K562 (cell line): Measurements from ENCODE around the gene ANO9. TPM values are rescaled to one million over a fixed set of nuclear protein-coding genes. Genes with fewer than 3 reads are reported as not detected.
A peak's percentile ranks its signal among the peaks of the same experiment; 100 is the strongest.

Source experiments
- FOS ChIP-seq: IDR thresholded peaks from 3 replicates; pipeline ENCODE4 v1.6.1; 2011; ENCODE audit not compliant: insufficient read length; ENCODE audit errors: extremely low read depth
- GTF2F1 ChIP-seq: IDR thresholded peaks from 2 replicates; pipeline ENCODE4 v1.6.1; 2011; ENCODE audit warnings: low read depth, low read length, improper control_type of control experiment
- ILF3 ChIP-seq: fragments of 450-650 bp; IDR thresholded peaks from 2 replicates; pipeline ENCODE4 v1.6.1; 2018; ENCODE audit warnings: antibody characterized with exemption, mild to moderate bottlenecking, moderate library complexity, borderline replicate concordance
- JUND ChIP-seq, 2 experiments: IDR thresholded peaks; 2 replicates in 1 of 2; 3 replicates in 1 of 2; pipeline ENCODE4 v1.6.1; 2011; ENCODE audit warnings: borderline replicate concordance in 2 of 2, low read depth in 2 of 2, low read length in 2 of 2, improper control_type of control experiment in 1 of 2, missing biosample characterization in 1 of 2, missing genetic modification characterization in 1 of 2, missing genetic modification reagents in 1 of 2
- MCM5 ChIP-seq: fragments of 450-650 bp; IDR thresholded peaks from 2 replicates; pipeline ENCODE4 v1.6.1; 2016; ENCODE audit warnings: low read depth
- RBBP5 ChIP-seq: fragments of 200-600 bp; sonication (generic); IDR thresholded peaks from 2 replicates; pipeline ENCODE4 v1.6.1; 2012; ENCODE audit warnings: borderline replicate concordance, mild to moderate bottlenecking, low read length, control low read depth, inconsistent platforms; ENCODE audit not compliant: insufficient read depth, poor library complexity, severe bottlenecking
- RBFOX2 ChIP-seq: fragments of 200-400 bp; formaldehyde crosslinking; IDR thresholded peaks from 2 replicates; pipeline ENCODE4 v1.6.1; 2017; ENCODE audit warnings: low read depth, mild to moderate bottlenecking, low read length, moderate library complexity
- SAFB2 ChIP-seq: fragments of 200-400 bp; formaldehyde crosslinking; IDR thresholded peaks from 2 replicates; pipeline ENCODE4 v1.6.1; 2018; ENCODE audit warnings: borderline replicate concordance, low read length, low read depth, moderate library complexity; ENCODE audit not compliant: severe bottlenecking
- ZBTB26 ChIP-seq: fragments of 450-650 bp; formaldehyde crosslinking; IDR thresholded peaks from 2 replicates; pipeline ENCODE4 v1.4.0; 2022; ENCODE audit warnings: missing genetic modification characterization
- ZNF518B ChIP-seq: fragments of 250-450 bp; sonication (Bioruptor Pico); IDR thresholded peaks from 2 replicates; pipeline ENCODE4 v1.5.0; 2021; ENCODE audit warnings: mild to moderate bottlenecking, moderate library complexity
- polyA plus RNA-seq, 8 experiments: library from polyadenylated mRNA; depleted of rRNA in 4 of 8; stranded (reverse) in 5 of 8; unstranded in 3 of 8; fragments of >200 nt; fragmentation: Nextera tagmentation in 2 of 8; fragmentation: Illumina TruSeq in 1 of 8; extraction: Ambion mirVana in 2 of 8; extraction: Trizol in 1 of 8; gene quantifications; 2 replicates each; pipeline versions ENCODE4 v1.2.1 to v1.2.3, GENCODE V29; 2011 to 2014; ENCODE audit warnings: inconsistent platforms in 1 of 8, missing spikeins in 1 of 8
- total RNA-seq, 7 experiments: library from RNA; depleted of rRNA in 6 of 7; stranded (reverse); fragments of >200 nt in 6 of 7; fragmentation: Illumina TruSeq in 2 of 7; extraction: Trizol in 2 of 7; gene quantifications; 2 replicates each; pipeline versions ENCODE4 v1.2.1 to v1.2.3, GENCODE V29; 2011 to 2021; ENCODE audit warnings: low replicate concordance in 1 of 7
- TF ChIP-seq, protein P1 (sequence below): fragments of 250-450 bp; sonication (Bioruptor Pico); IDR thresholded peaks from 2 replicates; pipeline ENCODE4 v1.4.0; 2020; ENCODE audit warnings: mild to moderate bottlenecking, moderate library complexity
- TF ChIP-seq, protein P2 (sequence below), 3 experiments: IDR thresholded peaks in 2 of 3; conservative IDR thresholded peaks in 1 of 3; 2 replicates each; pipeline ENCODE4 v1.5.1; 2011 to 2012; ENCODE audit warnings: low read length in 3 of 3, mild to moderate bottlenecking in 3 of 3, control low read depth in 2 of 3, improper control_type of control experiment in 1 of 3, inconsistent platforms in 1 of 3, low read depth in 1 of 3, mixed read lengths in 1 of 3, moderate library complexity in 1 of 3; ENCODE audit not compliant: insufficient read depth in 2 of 3
- TF ChIP-seq, protein P3 (sequence below): sonication (generic); IDR thresholded peaks from 2 replicates; pipeline ENCODE4 v1.6.1; 2016

The ANO9 gene
- total and polyA plus RNA-seq, 9 of the 15 experiments (the other 6 are each of a cell fraction or from before 2014, with no cell fraction given), result 0.20 to 14.5 (median 4.5) TPM

- TF ChIP-seq ZBTB26 (no peak), SAFB2 (no peak), RBFOX2 (peak; percentile 80), FOS (no peak), JUND (IDR thresholded peaks at IDR 0.05; ENCODE audit: borderline replicate concordance, low read depth, low read length) (no peak), JUND (tag; IDR thresholded peaks at IDR 0.05; ENCODE audit: borderline replicate concordance, low read depth, low read length) (no peak; the same call in 2 of the 3 replicates), RBBP5 (peak; percentile 64), ZNF518B (CRISPR knock-in tag) (no peak), ILF3 (no peak), GTF2F1 (no peak), MCM5 (no peak)
- TF ChIP-seq, protein P1, sequence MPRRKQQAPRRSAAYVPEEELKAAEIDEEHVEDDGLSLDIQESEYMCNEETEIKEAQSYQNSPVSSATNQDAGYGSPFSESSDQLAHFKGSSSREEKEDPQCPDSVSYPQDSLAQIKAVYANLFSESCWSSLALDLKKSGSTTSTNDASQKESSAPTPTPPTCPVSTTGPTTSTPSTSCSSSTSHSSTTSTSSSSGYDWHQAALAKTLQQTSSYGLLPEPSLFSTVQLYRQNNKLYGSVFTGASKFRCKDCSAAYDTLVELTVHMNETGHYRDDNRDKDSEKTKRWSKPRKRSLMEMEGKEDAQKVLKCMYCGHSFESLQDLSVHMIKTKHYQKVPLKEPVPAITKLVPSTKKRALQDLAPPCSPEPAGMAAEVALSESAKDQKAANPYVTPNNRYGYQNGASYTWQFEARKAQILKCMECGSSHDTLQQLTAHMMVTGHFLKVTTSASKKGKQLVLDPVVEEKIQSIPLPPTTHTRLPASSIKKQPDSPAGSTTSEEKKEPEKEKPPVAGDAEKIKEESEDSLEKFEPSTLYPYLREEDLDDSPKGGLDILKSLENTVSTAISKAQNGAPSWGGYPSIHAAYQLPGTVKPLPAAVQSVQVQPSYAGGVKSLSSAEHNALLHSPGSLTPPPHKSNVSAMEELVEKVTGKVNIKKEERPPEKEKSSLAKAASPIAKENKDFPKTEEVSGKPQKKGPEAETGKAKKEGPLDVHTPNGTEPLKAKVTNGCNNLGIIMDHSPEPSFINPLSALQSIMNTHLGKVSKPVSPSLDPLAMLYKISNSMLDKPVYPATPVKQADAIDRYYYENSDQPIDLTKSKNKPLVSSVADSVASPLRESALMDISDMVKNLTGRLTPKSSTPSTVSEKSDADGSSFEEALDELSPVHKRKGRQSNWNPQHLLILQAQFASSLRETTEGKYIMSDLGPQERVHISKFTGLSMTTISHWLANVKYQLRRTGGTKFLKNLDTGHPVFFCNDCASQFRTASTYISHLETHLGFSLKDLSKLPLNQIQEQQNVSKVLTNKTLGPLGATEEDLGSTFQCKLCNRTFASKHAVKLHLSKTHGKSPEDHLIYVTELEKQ (CRISPR knock-in tag), result no peak
- TF ChIP-seq, protein P2, sequence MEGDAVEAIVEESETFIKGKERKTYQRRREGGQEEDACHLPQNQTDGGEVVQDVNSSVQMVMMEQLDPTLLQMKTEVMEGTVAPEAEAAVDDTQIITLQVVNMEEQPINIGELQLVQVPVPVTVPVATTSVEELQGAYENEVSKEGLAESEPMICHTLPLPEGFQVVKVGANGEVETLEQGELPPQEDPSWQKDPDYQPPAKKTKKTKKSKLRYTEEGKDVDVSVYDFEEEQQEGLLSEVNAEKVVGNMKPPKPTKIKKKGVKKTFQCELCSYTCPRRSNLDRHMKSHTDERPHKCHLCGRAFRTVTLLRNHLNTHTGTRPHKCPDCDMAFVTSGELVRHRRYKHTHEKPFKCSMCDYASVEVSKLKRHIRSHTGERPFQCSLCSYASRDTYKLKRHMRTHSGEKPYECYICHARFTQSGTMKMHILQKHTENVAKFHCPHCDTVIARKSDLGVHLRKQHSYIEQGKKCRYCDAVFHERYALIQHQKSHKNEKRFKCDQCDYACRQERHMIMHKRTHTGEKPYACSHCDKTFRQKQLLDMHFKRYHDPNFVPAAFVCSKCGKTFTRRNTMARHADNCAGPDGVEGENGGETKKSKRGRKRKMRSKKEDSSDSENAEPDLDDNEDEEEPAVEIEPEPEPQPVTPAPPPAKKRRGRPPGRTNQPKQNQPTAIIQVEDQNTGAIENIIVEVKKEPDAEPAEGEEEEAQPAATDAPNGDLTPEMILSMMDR (IDR thresholded peaks at IDR 0.05 in 2 of 3, conservative IDR thresholded peaks at IDR 0.05 in 1 of 3; ENCODE audit: insufficient read depth in 2 of 3, low read depth in 1 of 3, low read length in 3 of 3), result peak in 2 of 3 experiments; percentile 37 to 61; a peak in 3 of 6 replicates
- TF ChIP-seq, protein P3, sequence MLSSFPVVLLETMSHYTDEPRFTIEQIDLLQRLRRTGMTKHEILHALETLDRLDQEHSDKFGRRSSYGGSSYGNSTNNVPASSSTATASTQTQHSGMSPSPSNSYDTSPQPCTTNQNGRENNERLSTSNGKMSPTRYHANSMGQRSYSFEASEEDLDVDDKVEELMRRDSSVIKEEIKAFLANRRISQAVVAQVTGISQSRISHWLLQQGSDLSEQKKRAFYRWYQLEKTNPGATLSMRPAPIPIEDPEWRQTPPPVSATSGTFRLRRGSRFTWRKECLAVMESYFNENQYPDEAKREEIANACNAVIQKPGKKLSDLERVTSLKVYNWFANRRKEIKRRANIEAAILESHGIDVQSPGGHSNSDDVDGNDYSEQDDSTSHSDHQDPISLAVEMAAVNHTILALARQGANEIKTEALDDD, result no peak
These were observed 34.8 kb downstream of the ANO9 start (continued) for GRCh38 chr11:406796-407650.
